ENCODE data around the gene KSR2.

DNA sequence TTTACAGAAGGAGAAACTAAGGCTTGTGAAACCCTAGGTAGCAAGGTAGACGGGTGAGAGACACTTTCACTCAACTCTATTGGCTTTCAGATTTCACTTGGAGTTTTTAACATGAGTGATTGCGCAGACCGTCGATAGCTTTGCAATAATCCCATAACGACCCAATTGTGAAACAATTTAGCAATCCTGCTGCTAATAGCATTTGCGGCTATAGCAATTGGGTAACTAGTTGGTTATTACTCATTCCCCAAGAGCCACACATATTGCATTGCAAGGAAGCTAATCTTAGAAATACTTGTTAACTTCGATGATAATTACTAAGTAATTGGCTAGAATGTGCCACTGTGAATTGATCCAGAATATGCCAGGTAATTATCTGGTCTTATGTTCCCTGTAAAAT lies 447.4 kb downstream of the KSR2 start:
- TF ChIP-seq, protein P1, sequence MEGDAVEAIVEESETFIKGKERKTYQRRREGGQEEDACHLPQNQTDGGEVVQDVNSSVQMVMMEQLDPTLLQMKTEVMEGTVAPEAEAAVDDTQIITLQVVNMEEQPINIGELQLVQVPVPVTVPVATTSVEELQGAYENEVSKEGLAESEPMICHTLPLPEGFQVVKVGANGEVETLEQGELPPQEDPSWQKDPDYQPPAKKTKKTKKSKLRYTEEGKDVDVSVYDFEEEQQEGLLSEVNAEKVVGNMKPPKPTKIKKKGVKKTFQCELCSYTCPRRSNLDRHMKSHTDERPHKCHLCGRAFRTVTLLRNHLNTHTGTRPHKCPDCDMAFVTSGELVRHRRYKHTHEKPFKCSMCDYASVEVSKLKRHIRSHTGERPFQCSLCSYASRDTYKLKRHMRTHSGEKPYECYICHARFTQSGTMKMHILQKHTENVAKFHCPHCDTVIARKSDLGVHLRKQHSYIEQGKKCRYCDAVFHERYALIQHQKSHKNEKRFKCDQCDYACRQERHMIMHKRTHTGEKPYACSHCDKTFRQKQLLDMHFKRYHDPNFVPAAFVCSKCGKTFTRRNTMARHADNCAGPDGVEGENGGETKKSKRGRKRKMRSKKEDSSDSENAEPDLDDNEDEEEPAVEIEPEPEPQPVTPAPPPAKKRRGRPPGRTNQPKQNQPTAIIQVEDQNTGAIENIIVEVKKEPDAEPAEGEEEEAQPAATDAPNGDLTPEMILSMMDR (IDR thresholded peaks at IDR 0.05) = no peak
- TF ChIP-seq POLR2A (IDR thresholded peaks at IDR 0.05) = no peak
